Mucosa of stomach (tissue), 1 donor: ENCODE results near the gene TECPR1.

ENCODE experiments used
- H3K27me3 ChIP-seq: one replicate; pipeline ENCODE4 v1.7.0; 2013; ENCODE audit warnings: mild to moderate bottlenecking, low read length; ENCODE audit not compliant: control insufficient read depth, insufficient read depth
- H3K36me3 ChIP-seq: one replicate; pipeline ENCODE4 v1.7.0; 2013; ENCODE audit warnings: low read length; ENCODE audit not compliant: control insufficient read depth, insufficient read depth
- H3K4me1 ChIP-seq: one replicate; pipeline ENCODE4 v1.7.0; 2013; ENCODE audit warnings: mild to moderate bottlenecking, low read length; ENCODE audit not compliant: control insufficient read depth, insufficient read depth
- H3K4me3 ChIP-seq: one replicate; pipeline ENCODE4 v1.7.0; 2013; ENCODE audit warnings: low read length
- H3K9ac ChIP-seq: one replicate; pipeline ENCODE4 v1.7.0; 2013; ENCODE audit warnings: mild to moderate bottlenecking, low read length, moderate library complexity
- H3K9me3 ChIP-seq: one replicate; pipeline ENCODE4 v1.7.0; 2013; ENCODE audit warnings: mild to moderate bottlenecking, low read length, moderate library complexity; ENCODE audit not compliant: control insufficient read depth
- donor health status: Pancreatic carcinoma.

TECPR1 gene

DNA sequence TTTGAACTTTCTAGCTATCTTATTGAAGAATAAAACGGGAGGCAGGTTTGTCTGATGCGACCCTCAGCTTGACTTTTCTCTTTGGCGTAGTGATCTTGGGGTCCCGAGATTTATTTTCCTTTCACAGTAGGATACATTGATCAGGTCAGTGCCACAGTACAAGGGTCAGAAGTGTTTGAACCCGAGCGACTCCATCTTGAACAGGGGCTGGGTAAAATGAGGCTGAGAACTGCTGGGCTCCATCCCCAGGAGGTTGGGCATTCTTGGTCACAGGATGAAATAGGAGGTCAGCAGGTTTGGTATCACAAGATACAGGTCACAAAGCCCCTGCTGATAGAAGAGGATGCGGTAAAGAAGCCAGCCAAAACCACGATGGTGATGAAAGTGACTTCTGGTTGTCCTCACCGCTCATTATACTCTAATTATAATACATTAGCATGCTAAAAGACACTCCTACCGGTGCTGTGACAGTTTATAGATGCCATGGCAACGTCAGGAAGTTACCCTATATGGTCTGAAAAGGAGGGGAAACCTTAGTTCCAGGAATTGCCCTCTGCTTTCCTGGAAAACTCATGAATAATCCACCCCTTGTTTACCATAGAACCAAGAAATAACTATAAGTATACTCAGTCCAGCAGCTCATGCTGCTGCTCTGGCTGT, 3.0 kb upstream of the TECPR1 start:
- H3K4me1 ChIP-seq, result peaks cover 29% of the 10 kb centered on the region
- H3K4me3 ChIP-seq, result no peak overlapping the region
- H3K9ac ChIP-seq, result no peak overlapping the region
- H3K36me3 ChIP-seq, result no peaks in the 10 kb centered on the region
- H3K27me3 ChIP-seq, result no peaks in the 10 kb centered on the region
- no peaks in the 10 kb centered on the region for H3K9me3 ChIP-seq

- peaks cover 30% of the 10 kb centered on the region for H3K4me1 ChIP-seq
- H3K9ac ChIP-seq, result no peak overlapping the region
- no peaks in the 10 kb centered on the region for H3K9me3 ChIP-seq
- no peak overlapping the region for H3K4me3 ChIP-seq
- H3K27me3 ChIP-seq, result no peaks in the 10 kb centered on the region
- H3K36me3 ChIP-seq, result no peaks in the 10 kb centered on the region
Measured at GRCh38 chr7:98254516-98254915, 2.5 kb upstream of the TECPR1 start.

- no peaks in the 10 kb centered on the region for H3K36me3 ChIP-seq
- peaks cover 38% of the 10 kb centered on the region for H3K4me1 ChIP-seq
- H3K9me3 ChIP-seq, result no peaks in the 10 kb centered on the region
- peak overlapping the region; percentile 68 for H3K9ac ChIP-seq
- H3K27me3 ChIP-seq, result no peaks in the 10 kb centered on the region
- peak overlapping the region; percentile 67 for H3K4me3 ChIP-seq
Measured at GRCh38 chr7:98252425-98253054, 508 bp upstream of the TECPR1 start.

DNA sequence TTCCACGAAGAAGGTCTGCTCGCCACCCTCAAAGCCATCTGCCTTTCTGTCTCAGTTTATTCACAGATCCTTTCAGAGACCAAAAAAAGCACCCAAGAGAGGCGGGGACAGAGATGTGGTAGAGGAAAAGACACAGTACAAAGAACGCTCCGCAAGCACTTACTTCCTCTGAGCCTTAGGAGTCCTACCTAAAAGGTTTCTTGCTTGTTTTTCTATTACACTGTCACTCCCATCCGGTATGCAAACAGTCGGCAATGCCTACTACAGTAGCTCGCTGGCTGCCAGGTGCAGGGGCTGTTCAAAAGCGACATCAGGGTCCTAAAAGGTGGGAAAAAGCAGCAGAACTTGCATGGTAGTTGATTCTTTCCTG, 816 bp downstream of the TECPR1 start:
- Histone ChIP-seq H3K9me3 (no peaks in the 10 kb centered on the region), H3K4me3 (peak overlapping the region; percentile 67), H3K27me3 (no peaks in the 10 kb centered on the region), H3K4me1 (peaks cover 38% of the 10 kb centered on the region), H3K36me3 (no peaks in the 10 kb centered on the region), H3K9ac (peak overlapping the region; percentile 68)

DNA sequence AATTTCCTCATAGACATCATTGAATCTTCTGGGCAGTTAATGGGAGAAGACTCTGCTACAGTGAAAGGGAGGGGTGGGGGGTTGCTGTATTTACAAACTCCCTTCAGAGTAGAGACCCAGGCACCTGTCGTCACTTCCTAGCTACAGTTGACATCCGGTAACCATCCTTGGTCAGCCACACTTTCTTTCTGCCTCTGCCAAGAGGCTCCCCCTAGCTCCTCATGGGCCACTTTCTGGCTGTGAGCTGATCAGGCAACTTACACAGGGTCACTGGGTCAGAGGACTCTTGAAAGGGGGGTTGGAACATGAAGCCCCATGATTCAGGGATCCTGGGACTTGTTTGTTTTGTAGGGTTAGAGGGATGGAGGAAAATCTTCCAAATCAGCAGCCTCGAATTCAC, 1.2 kb downstream of the TECPR1 start:
- Histone ChIP-seq H3K27me3 (no peaks in the 10 kb centered on the region), H3K36me3 (peaks cover 1% of the 10 kb centered on the region), H3K9me3 (no peaks in the 10 kb centered on the region), H3K4me1 (peaks cover 38% of the 10 kb centered on the region), H3K9ac (peak overlapping the region; percentile 68), H3K4me3 (peak overlapping the region; percentile 67)

- Histone ChIP-seq H3K4me1 (peaks cover 38% of the 10 kb centered on the region), H3K9me3 (no peaks in the 10 kb centered on the region), H3K36me3 (peaks cover 4% of the 10 kb centered on the region), H3K4me3 (no peak overlapping the region), H3K9ac (no peak overlapping the region), H3K27me3 (no peaks in the 10 kb centered on the region)
Measured at GRCh38 chr7:98249106-98249505, 2.9 kb downstream of the TECPR1 start.

DNA sequence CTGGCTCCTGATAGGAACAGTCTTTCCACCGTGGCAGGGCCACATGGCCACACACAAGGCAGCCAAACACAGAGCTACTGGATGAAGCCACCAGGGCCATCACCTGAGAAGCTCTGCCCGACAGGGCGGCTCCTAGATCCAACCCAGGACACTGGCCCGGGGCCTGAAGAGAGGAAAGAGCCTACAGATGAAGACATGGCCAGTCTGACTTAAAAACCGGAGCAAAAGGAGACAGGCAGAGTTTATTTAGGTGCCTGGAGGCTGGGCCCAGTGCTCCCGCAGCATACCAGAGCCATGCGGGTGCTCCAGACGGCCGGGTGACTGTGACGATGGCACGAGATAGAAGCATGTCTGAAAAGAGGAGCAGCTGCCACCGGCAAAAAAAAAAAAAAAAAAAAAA, 3.9 kb downstream of the TECPR1 start:
- no peak overlapping the region for H3K9ac ChIP-seq
- H3K36me3 ChIP-seq, result peaks cover 4% of the 10 kb centered on the region
- peaks cover 31% of the 10 kb centered on the region for H3K4me1 ChIP-seq
- no peaks in the 10 kb centered on the region for H3K9me3 ChIP-seq
- no peaks in the 10 kb centered on the region for H3K27me3 ChIP-seq
- no peak overlapping the region for H3K4me3 ChIP-seq

DNA sequence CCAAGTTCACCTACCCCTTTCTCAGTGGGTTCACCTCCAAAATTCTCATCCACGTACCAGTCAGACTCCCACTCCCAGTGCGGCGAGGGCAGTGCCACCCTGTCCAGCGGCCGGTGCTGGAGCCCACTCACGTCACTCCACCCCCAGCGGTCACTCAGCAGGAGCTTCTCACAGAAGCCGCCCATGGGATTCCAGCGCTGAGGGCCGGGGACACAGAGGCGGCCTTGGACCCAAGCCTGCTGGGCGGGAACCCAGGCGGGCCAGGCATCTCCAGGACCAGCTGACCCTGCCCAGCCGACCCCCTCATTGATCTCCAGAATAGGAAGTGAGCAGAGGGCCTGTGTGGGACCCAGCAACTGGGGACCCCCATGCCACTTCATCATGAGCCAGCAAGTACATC, 7.2 kb downstream of the TECPR1 start:
- Histone ChIP-seq H3K27me3 (no peaks in the 10 kb centered on the region), H3K4me1 (peaks cover 8% of the 10 kb centered on the region), H3K36me3 (peaks cover 4% of the 10 kb centered on the region), H3K9me3 (no peaks in the 10 kb centered on the region), H3K9ac (no peak overlapping the region), H3K4me3 (no peak overlapping the region)

- no peak overlapping the region for H3K4me3 ChIP-seq
- peaks cover 4% of the 10 kb centered on the region for H3K36me3 ChIP-seq
- no peak overlapping the region for H3K9ac ChIP-seq
- no peaks in the 10 kb centered on the region for H3K4me1 ChIP-seq
- no peaks in the 10 kb centered on the region for H3K9me3 ChIP-seq
- no peaks in the 10 kb centered on the region for H3K27me3 ChIP-seq
Measured at GRCh38 chr7:98242934-98243333, 9.1 kb downstream of the TECPR1 start.

- H3K36me3 ChIP-seq, result peaks cover 4% of the 10 kb centered on the region
- no peaks in the 10 kb centered on the region for H3K9me3 ChIP-seq
- H3K4me3 ChIP-seq, result no peak overlapping the region
Measured at GRCh38 chr7:98242342-98242741, 9.7 kb downstream of the TECPR1 start.

GRCh38 chr7:98241674-98242241, 10.3 kb downstream of the TECPR1 start:
- H3K36me3 ChIP-seq, result peaks cover 4% of the 10 kb centered on the region
- H3K4me1 ChIP-seq, result no peaks in the 10 kb centered on the region
- H3K27me3 ChIP-seq, result no peaks in the 10 kb centered on the region
- no peaks in the 10 kb centered on the region for H3K9me3 ChIP-seq
- no peak overlapping the region for H3K4me3 ChIP-seq
- H3K9ac ChIP-seq, result no peak overlapping the region

More at GRCh38 chr7:98242342-98242741, 9.7 kb downstream of the TECPR1 start:
- Histone ChIP-seq H3K27me3 (no peaks in the 10 kb centered on the region), H3K9ac (no peak overlapping the region), H3K4me1 (no peaks in the 10 kb centered on the region)

DNA sequence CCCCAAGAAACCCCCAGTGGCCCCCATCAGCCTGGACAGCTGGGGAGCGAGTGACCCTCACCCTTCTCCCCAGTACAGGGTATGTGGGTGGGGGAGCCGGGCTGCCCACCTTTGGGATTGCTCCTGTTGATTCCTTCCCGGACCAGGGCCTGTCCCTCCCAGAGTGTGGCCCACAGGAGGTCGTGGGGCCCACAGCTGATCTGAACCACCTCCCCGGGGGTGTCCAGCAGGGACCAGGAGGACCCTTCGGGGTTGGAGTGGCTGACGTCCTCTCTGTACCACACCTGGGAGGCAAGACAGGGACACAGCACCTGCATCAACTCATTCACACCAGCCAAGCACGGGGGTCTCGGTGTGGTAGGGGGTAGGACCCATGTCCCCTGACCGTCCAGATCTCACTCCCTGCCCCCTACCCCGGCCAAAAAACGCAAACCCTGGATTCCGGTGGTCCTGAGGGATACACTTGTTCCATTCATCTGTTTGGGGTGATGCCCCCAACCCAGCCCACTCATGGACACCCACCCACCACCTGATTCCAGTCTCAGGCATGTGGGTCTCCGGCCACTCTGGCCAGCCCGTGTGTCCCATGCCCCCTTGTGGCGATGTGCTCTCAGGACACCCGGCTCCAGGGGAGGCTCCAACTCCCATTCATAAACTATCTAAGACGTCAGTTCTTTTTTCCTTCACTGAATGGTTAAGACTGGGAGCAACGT, 10.9 kb downstream of the TECPR1 start:
- H3K9me3 ChIP-seq, result no peaks in the 10 kb centered on the region
- H3K9ac ChIP-seq, result peak overlapping the region; percentile 22
- no peaks in the 10 kb centered on the region for H3K27me3 ChIP-seq
- peaks cover 4% of the 10 kb centered on the region for H3K36me3 ChIP-seq
- H3K4me3 ChIP-seq, result no peak overlapping the region
- no peaks in the 10 kb centered on the region for H3K4me1 ChIP-seq
